Glomerular visceral epithelial cell (primary cell): ENCODE measurements around the gene CFAP61.

Experiments used
- DNase-seq: peaks from one replicate; pipeline ENCODE4 v3.0.0-alpha.2; 2016; ENCODE audit errors: extremely low spot score

The CFAP61 gene

DNA sequence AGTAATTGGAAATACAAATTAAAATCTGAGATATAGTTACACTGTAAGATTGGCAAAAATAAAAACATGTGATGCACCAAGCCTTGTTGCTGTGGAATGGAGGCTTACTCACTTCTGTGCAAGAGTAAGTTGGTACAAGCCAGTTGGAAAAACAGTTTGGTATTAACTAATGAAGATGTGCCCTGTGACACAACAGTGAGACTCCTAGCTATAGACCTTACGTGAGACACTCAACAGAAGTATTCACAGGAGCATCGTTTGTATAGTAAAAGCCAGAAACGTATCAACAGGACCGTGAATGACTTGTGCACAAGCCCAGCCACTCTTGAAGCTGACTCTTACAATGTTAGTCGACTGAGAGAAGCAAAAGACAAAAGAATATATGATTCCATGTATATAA lies 20.5 kb upstream of the CFAP61 start:
- DNase-seq, result no peak

- no peak for DNase-seq
Measured at GRCh38 chr20:20034486-20034885, 17.8 kb upstream of the CFAP61 start.

DNA sequence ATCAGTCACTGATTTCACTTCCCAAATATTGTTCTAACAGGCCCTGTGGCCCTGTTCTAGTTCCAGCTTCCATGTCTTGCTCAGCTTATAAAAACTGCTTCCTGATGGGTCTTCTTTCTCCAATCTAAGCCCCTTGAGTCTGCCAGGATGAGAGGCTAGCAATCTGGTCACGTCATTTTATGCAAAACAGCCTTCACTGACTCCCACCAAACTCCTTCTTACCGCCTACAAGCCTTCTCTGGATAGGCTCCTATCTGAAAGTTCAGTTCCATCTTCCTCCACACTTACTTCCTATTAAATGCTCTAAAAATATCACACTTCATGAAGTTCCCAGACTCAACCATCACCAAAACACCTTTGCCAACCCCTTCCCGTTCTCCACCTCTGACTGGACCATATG lies 15.6 kb upstream of the CFAP61 start:
- no peak for DNase-seq

- DNase-seq, result peak; percentile 32
Measured at GRCh38 chr20:20037960-20038359, 14.4 kb upstream of the CFAP61 start.

- no peak for DNase-seq
Measured at GRCh38 chr20:20038586-20038985, 13.7 kb upstream of the CFAP61 start.

- no peak for DNase-seq
Measured at GRCh38 chr20:20039752-20040387, 12.5 kb upstream of the CFAP61 start.

GRCh38 chr20:20051767-20052073 lies 612 bp upstream of the CFAP61 start:
- no peak for DNase-seq

- no peak for DNase-seq
Measured at GRCh38 chr20:20060234-20060998, 8.1 kb downstream of the CFAP61 start.

DNA sequence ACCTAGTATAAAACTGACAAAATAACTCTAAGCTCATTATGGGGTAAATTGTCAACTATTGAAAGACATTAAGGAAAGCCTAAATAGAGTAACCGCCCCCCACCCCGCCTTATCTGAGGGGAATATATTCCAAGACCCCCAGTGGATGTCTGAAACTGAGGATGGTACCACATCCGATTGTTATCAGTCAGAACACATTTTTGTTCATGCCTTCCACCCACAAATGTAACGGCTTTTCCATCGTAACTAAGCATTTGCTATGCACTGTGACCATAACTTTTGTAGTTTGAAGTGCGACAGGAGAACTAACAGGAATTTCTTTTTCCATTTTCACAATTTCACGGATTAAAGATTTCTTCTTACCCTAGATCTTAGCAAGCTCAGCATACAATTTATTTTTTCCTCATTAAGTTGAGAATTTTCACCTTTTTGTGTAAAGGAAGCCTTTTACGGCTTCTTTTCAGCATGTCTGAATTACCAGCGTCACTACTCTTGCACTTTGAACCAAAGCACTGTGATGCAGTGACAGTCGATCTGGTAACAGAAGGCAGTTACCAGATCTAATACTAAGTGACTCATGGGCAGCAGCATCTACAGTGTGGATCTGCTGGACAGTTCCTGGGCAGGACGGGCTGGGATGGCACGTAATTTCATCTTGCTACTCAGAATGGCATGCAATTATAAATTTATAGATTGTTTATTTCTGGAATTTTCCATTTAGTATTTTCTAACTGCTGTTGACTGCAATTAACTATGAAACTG lies 11.8 kb downstream of the CFAP61 start:
- no peak for DNase-seq

- DNase-seq, result no peak
Measured at GRCh38 chr20:20065361-20065760, 13.0 kb downstream of the CFAP61 start.

- no peak for DNase-seq
Measured at GRCh38 chr20:20070871-20071726, 18.8 kb downstream of the CFAP61 start.

- DNase-seq, result no peak
Measured at GRCh38 chr20:20073801-20074371, 21.6 kb downstream of the CFAP61 start.

DNA sequence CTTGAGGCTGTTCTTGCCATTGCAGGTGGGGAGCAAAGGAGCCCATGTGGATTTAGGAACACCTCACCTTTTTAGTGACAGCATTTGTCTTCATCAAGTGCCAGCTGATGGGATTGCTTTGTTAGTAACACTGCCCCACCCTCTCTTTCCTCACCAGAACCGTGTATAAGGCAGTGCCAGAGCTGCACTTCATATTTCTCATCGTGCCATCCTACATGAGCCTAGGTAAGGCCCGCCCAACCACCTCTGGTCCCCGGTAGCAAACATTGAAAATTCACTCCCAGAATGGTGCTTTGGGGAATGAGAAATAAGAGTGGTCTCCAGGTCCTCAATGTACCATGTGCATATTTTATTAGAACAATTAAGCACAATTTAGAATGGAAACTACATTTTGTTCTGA lies 22.7 kb downstream of the CFAP61 start:
- no peak for DNase-seq

- DNase-seq, result peak; percentile 35
Measured at GRCh38 chr20:20076297-20077065, 24.1 kb downstream of the CFAP61 start.

GRCh38 chr20:20078041-20078440 lies 25.7 kb downstream of the CFAP61 start:
- DNase-seq, result no peak

GRCh38 chr20:20079102-20079784 lies 26.9 kb downstream of the CFAP61 start:
- DNase-seq, result no peak

DNA sequence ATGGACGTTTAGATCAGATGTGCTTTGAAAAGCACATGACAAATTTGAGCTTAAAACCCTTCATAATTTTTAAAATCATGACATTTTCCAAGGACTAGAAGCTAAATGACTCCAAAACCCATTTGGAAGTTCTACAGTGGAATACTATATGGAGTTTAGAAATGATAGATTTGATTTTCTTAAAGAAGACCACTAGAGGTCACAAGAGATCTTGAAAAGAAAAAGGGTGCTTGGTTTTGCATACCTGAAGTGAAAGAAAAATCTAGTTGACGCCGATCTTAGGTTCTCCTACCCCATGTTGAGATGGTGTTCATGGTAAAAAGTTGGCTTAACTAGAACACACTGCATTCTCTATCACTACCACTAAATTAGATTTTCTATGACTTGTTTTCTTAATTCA lies 31.5 kb downstream of the CFAP61 start:
- peak; percentile 35 for DNase-seq

DNA sequence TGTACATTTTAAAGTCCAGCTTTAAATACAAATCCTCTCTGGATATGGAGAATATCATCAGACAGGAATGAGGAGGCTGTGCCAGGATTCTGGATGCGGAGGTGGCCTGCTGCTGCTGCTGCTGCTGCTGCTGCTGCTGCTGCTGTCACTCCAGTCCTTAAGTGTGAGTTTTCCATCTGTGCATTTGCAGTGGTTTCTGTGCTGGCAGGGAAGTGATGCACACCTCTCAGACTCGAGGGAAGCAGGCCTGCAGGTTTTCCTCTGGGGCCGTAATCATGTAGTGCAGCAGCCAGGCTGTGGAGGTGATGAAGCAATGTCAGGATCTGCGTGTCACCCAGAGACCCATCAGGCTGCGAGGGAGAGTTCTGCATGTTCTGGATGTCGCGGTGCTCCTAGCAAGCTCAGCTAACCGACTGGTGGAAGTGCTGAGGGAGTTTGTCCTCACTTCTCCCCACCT lies 32.0 kb downstream of the CFAP61 start:
- no peak for DNase-seq

DNA sequence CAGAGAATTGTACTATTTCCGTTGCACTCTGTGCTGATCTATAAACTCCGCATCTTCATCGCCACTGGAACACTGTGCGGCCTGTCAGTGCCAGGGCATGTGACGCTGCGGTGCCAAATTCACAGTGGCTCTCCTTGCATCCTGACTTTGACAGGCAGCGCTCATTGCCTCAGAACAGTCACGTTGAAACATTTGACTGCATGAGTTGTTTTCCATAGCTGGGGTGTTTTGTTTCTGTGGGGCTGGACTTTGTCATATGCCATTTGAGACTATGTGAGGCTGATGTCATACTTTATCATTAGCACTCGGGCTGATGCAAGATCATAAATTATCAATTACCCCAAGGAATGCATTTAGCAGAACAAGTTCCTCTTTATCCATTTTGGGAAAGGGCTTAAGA lies 32.7 kb downstream of the CFAP61 start:
- DNase-seq, result no peak

DNA sequence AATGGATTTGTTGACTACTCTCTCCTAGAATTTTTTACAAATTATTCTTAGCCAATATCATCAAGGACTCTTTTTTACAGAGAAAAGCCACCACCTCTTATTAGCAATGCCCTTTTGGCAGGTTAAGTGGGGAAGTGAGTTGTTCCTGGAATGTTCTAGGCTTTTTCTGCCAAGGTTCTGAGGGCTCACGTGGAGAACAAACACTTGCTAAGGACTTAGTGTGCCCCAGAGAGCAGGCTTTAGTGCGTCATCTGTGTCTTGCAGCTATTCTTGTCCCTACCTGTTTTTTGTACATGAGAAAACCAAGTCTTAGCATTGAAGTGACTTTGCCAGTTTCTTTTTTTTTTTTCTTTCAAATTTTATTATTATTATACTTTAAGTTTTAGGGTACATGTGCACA lies 33.5 kb downstream of the CFAP61 start:
- no peak for DNase-seq
